PFSK-1 (cell line): ENCODE results near the gene GTPBP4.

Source experiments
- FOXP2 ChIP-seq: optimal IDR thresholded peaks from 2 replicates; pipeline ENCODE3; 2011; ENCODE audit warnings: borderline replicate concordance, control low read depth, inconsistent platforms; ENCODE audit not compliant: insufficient read depth; ENCODE audit errors: extremely low read length, extremely low read depth
- POLR2AphosphoS5 ChIP-seq: IDR thresholded peaks from 2 replicates; pipeline ENCODE4 v1.6.1; 2012; ENCODE audit warnings: low read depth, mild to moderate bottlenecking, control low read depth, low read length, moderate library complexity
- SIN3A ChIP-seq: IDR thresholded peaks from 2 replicates; pipeline ENCODE4 v1.6.1; 2012; ENCODE audit warnings: mild to moderate bottlenecking, low read length, moderate library complexity, borderline replicate concordance; ENCODE audit not compliant: insufficient read depth
- TAF1 ChIP-seq: IDR thresholded peaks from 2 replicates; pipeline ENCODE4 v1.6.1; 2012; ENCODE audit warnings: low read length, control low read depth, borderline replicate concordance; ENCODE audit not compliant: insufficient read depth
- TF ChIP-seq, protein P1 (sequence below), 2 experiments: IDR thresholded peaks; 2 replicates each; pipeline versions ENCODE4 v1.6.1 to v1.8.0; 2011 to 2012; ENCODE audit warnings: low read depth in 2 of 2, low read length in 2 of 2, control low read depth in 1 of 2, inconsistent platforms in 1 of 2, mild to moderate bottlenecking in 1 of 2, moderate library complexity in 1 of 2; ENCODE audit not compliant: insufficient read depth in 1 of 2

The GTPBP4 gene

DNA sequence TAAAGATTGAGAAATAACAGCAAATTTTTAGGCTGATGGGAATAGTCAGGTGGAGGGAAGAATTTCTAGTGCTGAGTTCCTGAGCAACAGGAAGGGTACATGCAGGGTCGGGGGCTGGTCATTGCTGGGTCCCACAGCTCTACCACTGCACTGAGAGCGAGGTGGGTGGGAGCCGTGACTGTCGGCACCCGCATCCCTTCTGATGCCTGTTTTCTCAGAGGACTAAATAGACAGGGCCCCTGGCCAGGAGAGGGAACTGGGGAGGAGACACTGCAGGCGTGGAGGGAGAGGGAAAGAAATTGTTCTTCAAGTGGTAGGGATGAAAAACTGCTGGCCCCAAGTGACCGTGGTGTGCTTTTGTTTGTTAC is 7.3 kb downstream of the GTPBP4 start:
- 0 out of 2 replicates have a peak, but pooled peaks have one; percentile 40 for TF ChIP-seq POLR2AphosphoS5
- TF ChIP-seq SIN3A = no peak
- TF ChIP-seq FOXP2 = no peak
- TF ChIP-seq, protein P1, sequence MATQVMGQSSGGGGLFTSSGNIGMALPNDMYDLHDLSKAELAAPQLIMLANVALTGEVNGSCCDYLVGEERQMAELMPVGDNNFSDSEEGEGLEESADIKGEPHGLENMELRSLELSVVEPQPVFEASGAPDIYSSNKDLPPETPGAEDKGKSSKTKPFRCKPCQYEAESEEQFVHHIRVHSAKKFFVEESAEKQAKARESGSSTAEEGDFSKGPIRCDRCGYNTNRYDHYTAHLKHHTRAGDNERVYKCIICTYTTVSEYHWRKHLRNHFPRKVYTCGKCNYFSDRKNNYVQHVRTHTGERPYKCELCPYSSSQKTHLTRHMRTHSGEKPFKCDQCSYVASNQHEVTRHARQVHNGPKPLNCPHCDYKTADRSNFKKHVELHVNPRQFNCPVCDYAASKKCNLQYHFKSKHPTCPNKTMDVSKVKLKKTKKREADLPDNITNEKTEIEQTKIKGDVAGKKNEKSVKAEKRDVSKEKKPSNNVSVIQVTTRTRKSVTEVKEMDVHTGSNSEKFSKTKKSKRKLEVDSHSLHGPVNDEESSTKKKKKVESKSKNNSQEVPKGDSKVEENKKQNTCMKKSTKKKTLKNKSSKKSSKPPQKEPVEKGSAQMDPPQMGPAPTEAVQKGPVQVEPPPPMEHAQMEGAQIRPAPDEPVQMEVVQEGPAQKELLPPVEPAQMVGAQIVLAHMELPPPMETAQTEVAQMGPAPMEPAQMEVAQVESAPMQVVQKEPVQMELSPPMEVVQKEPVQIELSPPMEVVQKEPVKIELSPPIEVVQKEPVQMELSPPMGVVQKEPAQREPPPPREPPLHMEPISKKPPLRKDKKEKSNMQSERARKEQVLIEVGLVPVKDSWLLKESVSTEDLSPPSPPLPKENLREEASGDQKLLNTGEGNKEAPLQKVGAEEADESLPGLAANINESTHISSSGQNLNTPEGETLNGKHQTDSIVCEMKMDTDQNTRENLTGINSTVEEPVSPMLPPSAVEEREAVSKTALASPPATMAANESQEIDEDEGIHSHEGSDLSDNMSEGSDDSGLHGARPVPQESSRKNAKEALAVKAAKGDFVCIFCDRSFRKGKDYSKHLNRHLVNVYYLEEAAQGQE (IDR thresholded peaks at IDR 0.05; ENCODE audit: insufficient read depth in 1 of 2, low read depth in 2 of 2, low read length in 2 of 2) = no peak
- no peak for TF ChIP-seq TAF1

DNA sequence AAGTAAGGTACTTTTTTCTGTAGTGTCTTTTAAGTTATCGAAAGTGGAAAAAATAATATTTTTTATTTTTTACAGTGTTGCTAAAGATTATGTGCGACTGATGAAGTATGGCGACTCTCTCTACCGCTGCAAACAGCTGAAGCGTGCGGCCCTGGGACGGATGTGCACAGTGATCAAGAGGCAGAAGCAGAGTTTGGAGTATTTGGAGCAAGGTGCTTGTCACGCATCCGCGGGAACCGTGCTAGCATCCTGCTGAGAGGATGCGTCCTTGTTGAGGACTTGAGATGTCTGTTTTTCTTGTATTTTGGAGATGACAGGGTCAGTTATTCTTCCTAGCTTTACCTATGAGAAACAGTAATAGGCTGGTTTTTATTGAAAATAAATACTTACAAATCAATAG is 7.8 kb downstream of the GTPBP4 start:
- TF ChIP-seq SIN3A (no peak), TAF1 (no peak), FOXP2 (no peak), POLR2AphosphoS5 (no peak)
- TF ChIP-seq, protein P1 (IDR thresholded peaks at IDR 0.05; ENCODE audit: insufficient read depth in 1 of 2, low read depth in 2 of 2, low read length in 2 of 2) = no peak

DNA sequence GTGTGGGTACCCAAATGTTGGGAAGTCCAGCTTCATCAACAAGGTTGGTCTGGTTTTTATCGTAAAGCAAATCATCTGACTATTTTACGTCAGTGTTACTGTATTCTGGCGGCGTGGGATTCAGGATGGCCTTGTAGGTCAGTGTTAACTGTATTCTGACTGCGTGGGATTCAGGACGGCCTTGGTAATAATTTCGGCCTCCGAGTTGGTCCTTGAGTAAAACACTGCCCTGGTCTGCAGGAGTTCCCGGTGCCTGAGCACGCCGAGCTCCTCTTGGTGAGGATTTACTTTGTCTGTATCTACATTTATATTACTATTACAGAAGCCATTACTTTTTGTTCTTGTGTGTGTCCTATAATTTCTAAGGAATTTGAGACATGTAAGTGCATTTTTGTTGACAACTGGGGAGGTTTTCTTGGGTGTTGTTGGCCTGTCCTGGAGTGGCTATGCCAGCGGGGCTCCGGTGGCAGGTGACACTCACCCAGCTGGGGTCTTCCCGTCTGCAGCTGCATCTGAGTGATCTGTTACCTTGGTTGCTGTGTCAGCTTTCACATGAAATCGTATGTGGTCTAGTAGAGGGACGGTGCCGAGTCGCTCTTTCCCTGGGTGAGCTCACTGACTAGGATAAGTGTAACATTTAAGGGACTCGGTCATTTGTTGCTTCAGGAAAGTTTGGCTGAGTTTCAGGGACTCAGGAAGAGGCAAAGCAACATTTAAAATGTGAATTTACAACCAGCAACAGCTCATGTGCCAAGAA is 9.2 kb downstream of the GTPBP4 start:
- no peak for TF ChIP-seq TAF1
- TF ChIP-seq SIN3A = no peak

DNA sequence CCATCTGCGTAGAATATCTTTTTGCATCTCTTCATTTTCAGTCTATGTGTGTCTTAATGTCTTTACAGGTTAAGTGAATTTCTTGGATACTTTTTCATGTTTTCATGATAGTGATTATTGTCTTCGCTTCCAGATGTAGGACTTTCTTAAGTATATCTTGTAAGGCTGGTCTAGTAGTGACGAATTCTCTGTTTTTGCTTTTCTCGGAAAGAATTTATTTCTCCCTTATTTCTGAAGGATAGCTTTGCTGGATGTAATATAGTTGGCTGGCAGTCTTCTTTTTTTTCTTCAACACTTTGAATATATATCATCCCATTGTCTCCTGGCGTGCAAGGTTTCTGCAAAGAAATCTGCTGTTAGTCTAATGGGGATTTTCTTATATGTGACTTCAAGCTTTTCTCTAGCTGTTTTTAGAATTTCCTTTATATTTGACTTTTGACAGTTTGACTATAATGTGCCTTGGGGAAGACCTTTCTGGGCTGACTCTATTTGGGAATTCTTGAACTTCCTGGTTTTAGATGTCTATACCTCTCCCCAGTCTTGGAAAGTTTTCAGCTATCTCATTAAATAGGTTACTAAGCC is 14.3 kb downstream of the GTPBP4 start:
- TF ChIP-seq POLR2AphosphoS5 (no peak), TAF1 (no peak), FOXP2 (no peak), SIN3A (no peak)
- TF ChIP-seq, protein P1 (IDR thresholded peaks at IDR 0.05; ENCODE audit: insufficient read depth in 1 of 2, low read depth in 2 of 2, low read length in 2 of 2) = no peak

DNA sequence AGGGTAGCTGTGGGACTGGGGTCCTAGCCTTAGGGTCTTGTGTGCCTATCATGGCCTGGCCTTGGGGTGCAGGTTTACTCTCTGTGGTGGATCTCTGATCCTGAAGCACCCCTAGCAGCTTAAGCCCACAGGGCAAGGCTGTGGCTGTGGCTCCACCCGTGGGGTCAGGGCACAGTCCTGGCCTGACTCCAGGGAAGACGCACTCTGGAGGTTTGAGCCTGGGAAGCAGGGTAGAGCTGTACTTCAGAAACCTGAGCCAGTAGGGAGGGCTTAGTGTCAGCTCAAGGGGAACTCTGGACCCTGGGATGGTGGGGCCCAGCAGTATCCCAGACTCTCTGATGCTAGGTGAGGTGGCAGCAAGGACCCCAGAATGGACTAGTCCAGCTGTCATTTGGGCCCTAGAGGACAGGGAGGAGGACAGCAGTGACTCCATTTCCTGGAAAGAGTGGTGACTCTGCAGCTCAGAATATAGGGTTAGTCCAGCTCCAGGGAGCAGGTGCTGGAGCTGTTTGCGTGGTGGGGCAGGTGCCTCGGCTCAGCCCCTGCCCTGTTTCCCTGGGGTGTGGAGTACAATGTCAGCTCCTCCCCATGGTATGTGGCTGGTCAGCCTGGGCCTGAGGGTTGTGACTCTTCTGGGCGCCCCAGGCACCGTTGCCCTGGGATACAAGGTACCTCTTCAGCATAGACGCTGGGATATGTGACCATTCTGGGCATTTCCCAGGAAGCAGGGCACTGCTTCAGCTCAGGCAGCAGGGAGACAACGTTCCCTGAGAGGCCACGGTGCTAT is 15.8 kb downstream of the GTPBP4 start:
- TF ChIP-seq, protein P1 (IDR thresholded peaks at IDR 0.05; ENCODE audit: insufficient read depth in 1 of 2, low read depth in 2 of 2, low read length in 2 of 2) = no peak
- no peak for TF ChIP-seq FOXP2
- TF ChIP-seq POLR2AphosphoS5 = no peak
- TF ChIP-seq TAF1 = no peak
- TF ChIP-seq SIN3A = no peak
